Omental fat pad (tissue), 4 donors: ENCODE data around the gene KRTAP10-5. TPM values are rescaled to one million over a fixed set of nuclear protein-coding genes. Genes with fewer than 3 reads are reported as not detected.

ENCODE experiments used
- total RNA-seq, 4 donors: library from RNA; depleted of rRNA; stranded (reverse); fragments of >200 nt; gene quantifications; one replicate each; pipeline ENCODE4 v1.1.0, GENCODE V29; 2016

Gene KRTAP10-5
- total RNA-seq, 4 donors from 2014 or later, result not detected

Other genes with a start within 250 kb of the KRTAP10-5 start
- 10 to 100 TPM; 18.5 to 35.3 (median 23.6) TPM for gene CFAP410, start 241.2 kb downstream of the KRTAP10-5 start, total RNA-seq
- gene TRPM2, start 227.0 kb downstream of the KRTAP10-5 start, total RNA-seq, result 1 to 10 TPM; 3.9 to 9.3 (median 6.6) TPM
- gene LRRC3, start 125.1 kb downstream of the KRTAP10-5 start, total RNA-seq, result 1 to 10 TPM; 1.4 to 4.4 (median 3.6) TPM
- not detected for gene KRTAP10-1, start 40.4 kb downstream of the KRTAP10-5 start, total RNA-seq
- gene KRTAP10-2, start 29.1 kb downstream of the KRTAP10-5 start, total RNA-seq, result not detected
- not detected for gene KRTAP10-3, start 21.8 kb downstream of the KRTAP10-5 start, total RNA-seq
- not detected for gene KRTAP10-4, start 6.9 kb downstream of the KRTAP10-5 start, total RNA-seq
- gene KRTAP10-6, start 11.9 kb upstream of the KRTAP10-5 start, total RNA-seq, result not detected
- gene KRTAP10-7, start 20.0 kb upstream of the KRTAP10-5 start, total RNA-seq, result not detected
- gene KRTAP10-8, start 31.5 kb upstream of the KRTAP10-5 start, total RNA-seq, result not detected
- gene KRTAP10-9, start 46.5 kb upstream of the KRTAP10-5 start, total RNA-seq, result not detected
- not detected for gene KRTAP10-10, start 56.8 kb upstream of the KRTAP10-5 start, total RNA-seq
- not detected for gene KRTAP10-11, start 65.8 kb upstream of the KRTAP10-5 start, total RNA-seq
- not detected for gene KRTAP12-4, start 74.1 kb upstream of the KRTAP10-5 start, total RNA-seq
- not detected for gene KRTAP12-3, start 77.3 kb upstream of the KRTAP10-5 start, total RNA-seq
- gene KRTAP12-2, start 86.3 kb upstream of the KRTAP10-5 start, total RNA-seq, result not detected
- gene KRTAP12-1, start 101.6 kb upstream of the KRTAP10-5 start, total RNA-seq, result not detected
- gene KRTAP10-12, start 116.6 kb upstream of the KRTAP10-5 start, total RNA-seq, result not detected
- gene TSPEAR, start 131.0 kb upstream of the KRTAP10-5 start, total RNA-seq, result under 1 TPM in 1 of 4 donors, not detected in 3; 0.19 TPM
- gene UBE2G2, start 221.2 kb upstream of the KRTAP10-5 start, total RNA-seq, result 100 to 1,000 TPM in 3 of 4 donors, 10 to 100 TPM in 1; 95.8 to 187 (median 103) TPM
- gene SUMO3, start 237.5 kb upstream of the KRTAP10-5 start, total RNA-seq, result 10 to 100 TPM; 55.5 to 62.9 (median 60.2) TPM